HG02852 (cell line): ENCODE data around the gene MRC1.

Experiments used
- ATAC-seq: cut with Tn5 transposase; IDR thresholded peaks from one replicate; pipeline ENCODE4 v1.9.1; 2021; ENCODE audit warnings: mild to moderate bottlenecking, moderate library complexity; ENCODE audit not compliant: unreplicated experiment

The MRC1 gene

GRCh38 chr10:17795083-17795482, 14.1 kb upstream of the MRC1 start:
- no peak for ATAC-seq

- no peak for ATAC-seq
Observed at GRCh38 chr10:17795813-17796594, 13.1 kb upstream of the MRC1 start.

DNA sequence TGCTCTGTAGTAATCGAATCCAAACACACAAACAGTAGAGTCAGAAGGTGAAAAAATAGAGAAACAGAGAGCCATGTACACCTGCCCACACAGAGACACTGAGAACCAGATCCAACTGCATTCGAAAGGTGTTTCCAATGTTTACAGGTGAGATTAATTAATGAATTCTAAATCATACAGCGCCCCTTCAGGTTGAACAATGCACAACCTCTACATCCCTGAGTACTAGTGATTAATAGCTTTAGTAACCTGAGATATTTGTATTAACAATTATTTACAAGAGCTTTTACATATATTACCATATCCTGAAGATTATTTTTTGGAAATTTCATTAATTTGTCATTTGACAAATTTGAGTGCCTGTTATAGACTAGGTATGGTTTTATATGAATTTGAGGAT, 7.6 kb upstream of the MRC1 start:
- ATAC-seq, result no peak

DNA sequence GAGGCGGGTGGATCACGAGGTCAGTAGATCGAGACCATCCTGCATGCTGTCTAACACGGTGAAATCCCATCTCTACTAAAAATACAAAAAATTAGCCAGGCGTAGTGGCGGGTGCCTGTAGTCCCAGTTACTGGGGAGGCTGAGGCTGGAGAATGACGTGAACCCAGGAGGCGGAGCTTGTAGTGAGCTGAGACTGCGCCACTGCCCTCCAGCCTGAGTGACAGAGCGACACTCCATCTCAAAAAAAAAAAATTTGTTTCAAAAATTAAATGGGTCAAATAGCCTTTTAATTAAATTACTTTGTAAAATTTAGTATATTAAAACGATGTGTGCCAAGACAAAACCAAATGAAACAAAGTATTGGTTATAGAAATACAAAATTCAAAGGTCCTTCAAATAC, 6.8 kb upstream of the MRC1 start:
- no peak for ATAC-seq

GRCh38 chr10:17802976-17803375, 6.2 kb upstream of the MRC1 start:
- ATAC-seq, result no peak

DNA sequence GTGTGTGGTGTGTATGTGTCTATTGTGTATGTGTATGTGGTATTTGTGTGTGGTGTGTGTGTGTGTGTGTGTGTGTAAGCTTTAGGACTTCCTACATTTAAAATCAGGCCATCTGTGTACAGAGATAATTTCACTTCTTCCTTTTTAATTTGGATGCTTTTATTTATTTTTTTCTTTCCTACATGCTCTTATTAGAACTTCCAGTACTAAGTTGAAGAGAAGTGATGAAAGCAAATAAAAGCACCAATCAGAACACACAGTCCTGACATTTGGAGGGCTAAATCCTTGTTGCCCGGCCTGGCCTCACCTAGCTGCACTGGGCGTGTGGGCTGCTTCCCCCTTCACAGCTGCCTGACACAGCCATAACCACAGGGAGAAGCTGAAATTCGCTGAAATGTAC, 3.8 kb upstream of the MRC1 start:
- no peak for ATAC-seq

DNA sequence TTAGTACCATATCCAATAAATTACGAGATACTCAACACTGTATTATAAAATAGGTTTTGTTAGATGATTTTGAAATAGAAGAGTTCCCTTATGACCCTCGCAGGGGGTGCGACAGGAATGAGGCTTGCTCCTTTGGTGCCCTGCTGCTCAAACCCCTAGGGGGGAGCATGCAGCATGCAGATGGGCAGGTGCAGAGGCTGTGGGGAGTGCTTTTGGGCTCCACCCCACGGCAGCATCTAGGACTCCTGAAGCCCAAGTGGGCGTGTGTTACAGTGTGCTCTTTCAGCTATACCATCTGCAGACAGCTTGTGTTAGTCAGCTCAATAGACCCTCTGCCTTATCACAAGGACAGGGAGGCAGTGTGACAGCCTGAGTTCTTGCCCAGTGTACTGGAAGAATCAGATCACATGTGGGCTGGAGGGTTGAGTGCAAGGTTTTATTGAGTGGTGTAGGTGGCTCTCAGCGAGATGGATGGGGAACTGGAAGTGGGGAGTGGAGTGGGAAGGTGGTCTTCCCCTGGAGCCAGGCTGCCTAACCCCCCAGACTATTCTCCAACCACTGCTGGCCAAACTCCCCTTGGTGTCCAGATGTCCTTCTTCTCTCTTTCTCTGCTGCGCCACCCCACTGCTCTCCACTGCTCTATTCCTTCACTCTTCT, 3.1 kb upstream of the MRC1 start:
- no peak for ATAC-seq

DNA sequence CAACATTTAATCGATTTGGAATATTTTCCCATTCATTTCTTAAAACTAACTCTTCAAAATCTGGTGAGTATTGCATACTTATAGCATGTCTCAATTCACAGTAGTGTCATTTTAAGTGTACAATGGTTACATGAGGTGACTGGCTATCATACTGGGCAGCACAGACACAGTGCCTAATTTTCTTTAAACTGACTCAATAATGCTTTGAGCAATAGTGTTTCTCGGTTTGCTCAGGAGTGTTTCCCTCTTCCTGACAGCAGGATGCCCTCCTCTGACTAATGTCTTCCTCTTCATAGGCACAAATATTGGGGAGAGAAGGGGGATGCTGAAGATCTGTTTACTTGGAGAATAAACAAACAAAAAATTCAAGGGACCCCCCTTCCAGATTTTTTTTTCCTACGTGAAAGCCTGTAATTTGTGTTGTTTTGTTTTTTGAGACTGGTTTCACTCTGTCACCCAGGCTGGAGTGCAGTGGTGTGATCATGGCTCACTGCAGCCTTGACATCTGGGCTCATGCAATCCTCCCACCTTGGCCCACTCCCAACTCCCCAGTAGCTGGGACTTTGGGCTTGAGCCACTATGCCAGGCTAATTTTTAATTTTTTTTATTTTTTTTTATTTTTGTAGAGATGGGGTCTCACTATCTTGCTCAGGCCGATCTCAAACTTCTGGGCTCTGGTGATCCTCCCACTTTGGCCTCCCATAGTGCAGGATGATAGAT, 2.2 kb downstream of the MRC1 start:
- no peak for ATAC-seq

GRCh38 chr10:17814973-17815372, 5.8 kb downstream of the MRC1 start:
- no peak for ATAC-seq

DNA sequence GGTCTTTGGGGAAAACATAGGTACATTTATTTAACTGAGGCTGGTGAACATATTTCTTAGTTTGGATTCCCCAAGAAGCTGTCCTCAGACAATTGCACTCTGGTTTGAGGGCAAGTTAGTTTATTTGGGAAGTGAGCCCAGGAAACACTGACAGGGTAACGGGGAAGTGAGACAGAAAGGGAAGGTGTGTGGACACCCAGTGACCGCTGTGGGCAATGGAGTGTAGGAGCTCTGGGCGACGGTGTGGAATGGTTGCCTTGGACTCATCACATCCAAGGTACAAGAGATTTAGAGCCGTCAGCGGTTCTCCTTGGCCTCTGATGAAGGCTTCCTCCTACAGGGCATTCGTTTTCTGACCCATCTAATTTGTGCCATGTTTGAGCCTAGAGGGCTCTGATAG, 7.1 kb downstream of the MRC1 start:
- ATAC-seq, result no peak

DNA sequence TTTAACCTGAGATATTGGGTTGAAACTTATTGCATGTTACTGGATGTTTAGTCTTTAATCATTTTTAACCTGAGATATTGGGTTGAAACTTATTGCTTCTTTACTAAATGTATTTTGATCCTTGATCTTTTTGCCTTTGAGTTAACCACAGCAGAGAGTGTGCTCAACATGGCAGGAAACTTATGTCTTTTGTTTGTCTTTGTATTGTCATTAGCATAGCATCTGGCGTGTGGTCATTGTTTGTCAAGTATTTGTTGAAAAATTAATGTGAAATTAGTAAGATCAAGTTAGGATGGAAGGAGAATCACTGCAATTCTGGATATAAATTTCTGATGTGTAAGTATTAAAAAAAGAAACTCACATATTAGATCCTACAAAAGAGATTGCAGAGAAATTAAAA, 8.2 kb downstream of the MRC1 start:
- ATAC-seq, result no peak

GRCh38 chr10:17817790-17818189, 8.6 kb downstream of the MRC1 start:
- ATAC-seq, result no peak

DNA sequence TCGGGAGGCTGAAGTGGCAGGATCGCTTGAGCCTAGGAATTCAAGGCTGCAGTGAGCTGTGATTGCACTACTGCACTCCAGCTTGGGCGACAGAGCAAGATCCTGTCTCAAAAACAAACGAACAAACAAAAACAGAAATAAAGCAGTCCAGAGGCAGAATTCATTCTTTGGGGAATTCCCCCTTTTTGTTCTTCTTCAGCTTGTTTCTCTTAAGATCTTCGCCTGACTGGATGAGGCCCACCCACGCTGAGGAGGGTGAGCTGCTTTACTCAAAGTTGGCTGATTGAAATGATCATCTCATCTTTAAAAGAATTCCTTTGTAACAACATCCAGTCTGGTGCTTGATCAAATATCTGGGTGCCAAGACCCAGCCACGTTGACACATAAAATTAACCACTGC, 10.7 kb downstream of the MRC1 start:
- ATAC-seq, result no peak

DNA sequence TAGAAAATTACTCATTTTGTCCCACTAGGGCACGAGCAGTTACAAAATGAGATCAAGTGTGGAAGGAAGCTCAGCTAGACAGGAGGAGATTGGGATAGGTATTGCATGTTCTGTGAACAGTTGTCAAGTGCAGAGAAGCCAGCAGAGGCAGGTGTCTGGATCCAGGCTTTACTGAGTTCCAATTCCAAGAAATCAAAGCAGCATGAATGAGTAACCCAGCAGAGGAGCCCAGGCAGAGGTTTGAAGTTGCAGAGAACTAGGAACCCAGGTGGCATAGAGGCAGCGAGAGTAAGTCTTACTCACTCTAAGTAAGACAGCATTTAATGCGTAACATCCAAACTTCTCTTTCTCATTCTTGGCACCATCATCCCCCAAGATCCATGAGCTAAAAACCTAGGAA, 11.8 kb downstream of the MRC1 start:
- ATAC-seq, result no peak

GRCh38 chr10:17821893-17822292, 12.7 kb downstream of the MRC1 start:
- ATAC-seq, result no peak

DNA sequence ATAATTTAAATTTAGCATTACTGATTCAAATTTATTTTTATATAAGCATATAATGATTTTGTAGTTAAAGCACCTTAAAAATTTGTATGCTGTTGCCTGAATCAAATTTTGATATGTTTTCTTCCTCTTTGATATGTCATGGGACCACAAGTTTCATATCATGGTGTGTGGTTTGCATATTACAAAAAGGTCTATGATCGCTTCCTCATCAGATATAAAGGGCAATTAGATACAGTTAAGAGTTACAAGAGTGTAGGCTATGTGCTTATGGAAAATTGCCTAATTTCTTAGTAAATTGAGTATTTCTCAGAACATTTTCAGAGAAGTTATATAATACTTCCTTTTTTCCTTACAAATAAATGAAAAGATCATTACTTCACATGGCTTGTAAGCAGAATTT, 22.2 kb downstream of the MRC1 start:
- ATAC-seq, result no peak

- ATAC-seq, result no peak
Observed at GRCh38 chr10:17831896-17832295, 22.7 kb downstream of the MRC1 start.

- no peak for ATAC-seq
Observed at GRCh38 chr10:17833656-17834055, 24.5 kb downstream of the MRC1 start.

- no peak for ATAC-seq
Observed at GRCh38 chr10:17835688-17836087, 26.5 kb downstream of the MRC1 start.

DNA sequence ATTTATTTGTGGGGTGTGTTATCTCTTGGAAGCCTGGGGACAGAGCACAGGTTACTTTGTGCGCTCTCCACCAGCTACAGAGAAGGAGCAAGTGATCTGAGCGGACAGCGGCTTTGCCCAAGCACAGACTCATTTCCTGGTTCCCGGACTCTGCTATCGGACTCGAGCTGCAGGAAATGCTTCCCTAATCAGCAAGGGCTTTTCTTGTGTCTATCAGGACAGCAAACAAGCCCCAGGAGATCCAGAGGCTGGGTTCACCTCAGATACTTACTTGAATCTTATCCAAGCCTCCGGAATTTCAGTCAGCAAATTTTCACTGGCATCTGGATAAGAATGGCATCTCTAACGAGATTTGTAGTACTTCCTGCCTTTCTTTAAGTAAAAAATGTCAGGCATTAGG, 27.8 kb downstream of the MRC1 start:
- ATAC-seq, result no peak

GRCh38 chr10:17838080-17838648, 29.0 kb downstream of the MRC1 start:
- no peak for ATAC-seq

GRCh38 chr10:17841050-17841449, 31.9 kb downstream of the MRC1 start:
- no peak for ATAC-seq
